GM21447 (cell line): ENCODE data around the gene RTEL1.

Experiments used
- ATAC-seq: cut with Tn5 transposase; IDR thresholded peaks from one replicate; pipeline ENCODE4 v1.9.1; 2021; ENCODE audit not compliant: unreplicated experiment

RTEL1 gene

DNA sequence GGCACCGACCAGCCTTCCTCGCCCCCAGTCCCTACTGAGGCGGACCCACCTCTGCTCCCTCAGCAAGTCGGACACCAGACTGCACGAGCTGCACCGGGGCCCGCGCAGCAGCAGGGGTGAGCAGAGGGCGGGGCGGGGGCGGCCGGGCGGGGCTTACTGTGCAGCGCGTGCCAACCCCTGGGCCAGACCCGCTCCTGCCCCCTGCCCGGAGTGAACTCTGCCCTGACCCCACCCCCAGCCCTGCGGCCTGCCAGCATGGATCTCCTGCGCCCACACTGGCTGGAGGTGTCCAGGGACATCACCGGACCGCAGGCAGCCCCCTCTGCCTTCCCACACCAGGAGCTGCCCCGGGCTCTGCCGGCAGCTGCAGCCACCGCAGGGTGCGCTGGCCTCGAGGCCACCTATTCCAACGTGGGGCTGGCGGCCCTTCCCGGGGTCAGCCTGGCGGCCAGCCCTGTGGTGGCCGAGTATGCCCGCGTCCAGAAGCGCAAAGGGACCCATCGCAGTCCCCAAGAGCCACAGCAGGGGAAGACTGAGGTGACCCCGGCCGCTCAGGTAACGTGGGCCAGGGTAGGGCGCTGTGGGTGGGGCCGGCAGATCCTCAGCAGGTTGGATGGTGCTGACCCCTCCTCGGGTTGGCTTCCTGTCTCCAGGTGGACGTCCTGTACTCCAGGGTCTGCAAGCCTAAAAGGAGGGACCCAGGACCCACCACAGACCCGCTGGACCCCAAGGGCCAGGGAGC is 80.0 kb downstream of the RTEL1 start:
- no peak for ATAC-seq

DNA sequence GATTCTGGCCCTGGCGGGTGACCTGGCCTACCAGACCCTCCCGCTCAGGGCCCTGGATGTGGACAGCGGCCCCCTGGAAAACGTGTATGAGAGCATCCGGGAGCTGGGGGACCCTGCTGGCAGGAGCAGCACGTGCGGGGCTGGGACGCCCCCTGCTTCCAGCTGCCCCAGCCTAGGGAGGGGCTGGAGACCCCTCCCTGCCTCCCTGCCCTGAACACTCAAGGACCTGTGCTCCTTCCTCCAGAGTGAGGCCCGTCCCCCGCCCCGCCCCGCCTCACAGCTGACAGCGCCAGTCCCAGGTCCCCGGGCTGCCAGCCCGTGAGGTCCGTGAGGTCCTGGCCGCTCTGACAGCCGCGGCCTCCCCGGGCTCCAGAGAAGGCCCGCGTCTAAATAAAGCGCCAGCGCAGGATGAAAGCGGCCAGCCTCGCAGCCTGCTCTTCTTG is 80.6 kb downstream of the RTEL1 start:
- no peak for ATAC-seq

DNA sequence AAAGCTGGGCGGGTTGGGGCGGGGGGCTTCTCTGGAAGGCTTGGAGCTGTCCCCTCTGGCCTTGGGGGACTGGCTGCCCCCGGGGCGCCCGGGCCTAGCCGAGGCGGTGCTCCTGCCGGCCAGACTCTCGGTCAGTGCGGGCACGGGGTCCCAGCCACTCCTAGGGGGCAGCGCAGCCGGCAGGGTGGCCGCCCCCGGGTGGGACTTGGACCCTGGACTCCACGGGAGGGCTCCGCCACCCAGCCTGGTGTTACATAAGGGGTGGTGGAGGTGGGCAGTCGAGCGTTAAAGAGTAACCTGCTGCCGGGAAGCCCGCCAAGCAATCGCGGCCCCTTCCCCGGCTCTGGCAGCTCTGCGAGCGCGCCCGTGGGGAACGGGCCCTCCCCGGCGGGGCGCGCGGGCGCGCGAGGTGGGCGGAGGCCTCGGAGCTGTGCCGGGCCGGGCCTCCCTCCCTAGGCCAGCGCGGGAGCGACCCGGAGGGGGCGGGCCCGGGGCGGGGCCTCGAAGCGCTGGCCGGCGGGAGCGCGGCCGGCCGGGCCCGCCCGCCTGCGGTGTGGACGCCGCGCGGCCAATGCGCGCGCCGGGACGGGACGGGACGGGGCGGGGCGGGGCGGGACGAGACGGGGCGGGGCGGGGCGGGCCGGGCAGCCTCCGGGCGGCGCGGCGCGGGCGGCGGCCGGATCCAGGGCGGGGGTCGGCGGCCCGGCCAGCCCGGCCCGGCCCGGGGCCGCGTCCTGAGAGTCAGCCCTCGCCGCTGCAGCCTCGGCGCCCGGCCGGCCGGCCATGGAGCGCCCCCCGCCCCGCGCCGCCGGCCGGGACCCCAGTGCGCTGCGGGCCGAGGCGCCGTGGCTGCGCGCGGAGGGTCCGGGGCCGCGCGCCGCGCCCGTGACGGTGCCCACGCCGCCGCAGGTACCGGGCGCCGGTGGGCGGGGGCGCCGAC is 81.3 kb downstream of the RTEL1 start, which contains the start of gene SLC2A4RG:
TSS of gene SLC2A4RG (plus strand) at position 647 of the 940 bp plus-strand sequence. CDS start at position 784, 137 bp downstream.
- ATAC-seq = peak; percentile 34

DNA sequence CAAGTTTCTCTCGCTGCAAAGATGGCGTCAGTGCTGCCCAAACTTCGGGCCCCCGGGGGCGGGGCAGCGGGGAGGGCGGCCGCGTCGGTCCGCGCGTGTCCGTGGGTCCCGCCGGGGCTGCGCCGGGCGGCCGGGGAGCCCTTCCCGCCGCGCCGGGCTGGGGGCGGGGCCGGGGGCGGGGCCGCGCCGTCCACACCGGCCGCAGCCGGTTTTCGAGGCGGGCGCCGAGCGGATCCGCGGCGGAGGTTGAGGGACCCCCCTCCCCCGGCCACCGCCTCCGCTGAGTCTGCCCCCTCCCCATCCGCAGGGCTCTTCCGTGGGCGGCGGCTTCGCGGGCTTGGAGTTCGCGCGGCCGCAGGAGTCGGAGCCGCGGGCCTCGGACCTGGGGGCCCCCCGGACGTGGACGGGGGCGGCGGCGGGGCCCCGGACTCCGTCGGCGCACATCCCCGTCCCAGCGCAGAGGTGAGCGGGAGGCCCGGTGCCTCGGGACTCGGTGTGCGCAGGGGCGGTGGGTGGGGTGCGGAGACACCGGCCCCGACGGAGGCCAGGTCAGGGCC is 82.0 kb downstream of the RTEL1 start:
- ATAC-seq = no peak

DNA sequence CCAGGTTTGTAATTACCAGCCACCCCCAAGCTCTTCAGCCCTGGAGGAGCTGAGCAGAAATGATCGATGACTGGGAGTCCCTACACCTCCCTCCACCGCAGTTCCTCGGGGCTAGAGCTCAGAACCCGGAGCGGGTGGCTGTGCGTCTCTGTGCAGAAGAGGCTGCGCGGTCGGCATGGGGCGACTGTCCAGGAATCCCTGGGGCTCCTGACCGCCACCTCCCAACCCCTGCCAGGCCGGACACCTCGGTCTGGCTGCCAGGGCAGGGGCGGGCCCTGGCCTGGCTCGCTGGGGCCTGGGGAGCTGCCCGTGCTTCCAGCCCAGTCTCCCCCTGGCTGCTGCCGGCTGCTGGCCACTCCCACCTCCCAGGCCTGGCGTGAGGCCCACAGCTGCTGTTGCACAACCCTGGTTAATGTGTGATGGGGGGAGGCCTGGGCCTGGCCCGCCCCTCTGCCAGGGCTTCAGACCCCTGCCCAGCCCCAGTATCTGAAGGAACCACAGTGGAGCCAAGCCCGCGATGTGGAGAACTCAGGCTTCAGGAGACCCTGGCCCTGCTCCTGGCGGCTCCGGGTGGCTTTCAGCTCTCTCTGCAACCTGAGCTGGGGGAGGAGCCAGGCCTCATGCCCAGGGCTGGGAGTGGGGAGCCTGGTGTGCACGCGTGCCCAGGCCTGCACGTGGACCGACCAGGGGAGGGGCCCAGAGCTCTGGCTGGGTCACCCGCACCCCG is 82.7 kb downstream of the RTEL1 start:
- ATAC-seq = no peak

DNA sequence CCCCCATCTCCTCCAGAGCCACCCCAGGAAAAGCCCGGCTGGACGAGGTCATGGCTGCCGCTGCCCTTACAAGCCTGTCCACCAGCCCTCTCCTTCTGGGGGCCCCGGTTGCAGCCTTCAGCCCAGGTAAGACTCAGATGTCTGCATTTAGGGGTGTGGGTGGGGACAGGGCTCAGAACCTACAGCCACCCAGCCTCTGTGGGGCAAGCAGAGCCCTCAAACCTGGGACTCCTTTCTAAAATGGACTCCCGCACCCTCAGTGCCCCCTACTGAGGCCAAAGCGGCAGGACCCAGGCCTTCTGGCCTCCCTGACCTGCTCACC is 83.2 kb downstream of the RTEL1 start:
- ATAC-seq = no peak

DNA sequence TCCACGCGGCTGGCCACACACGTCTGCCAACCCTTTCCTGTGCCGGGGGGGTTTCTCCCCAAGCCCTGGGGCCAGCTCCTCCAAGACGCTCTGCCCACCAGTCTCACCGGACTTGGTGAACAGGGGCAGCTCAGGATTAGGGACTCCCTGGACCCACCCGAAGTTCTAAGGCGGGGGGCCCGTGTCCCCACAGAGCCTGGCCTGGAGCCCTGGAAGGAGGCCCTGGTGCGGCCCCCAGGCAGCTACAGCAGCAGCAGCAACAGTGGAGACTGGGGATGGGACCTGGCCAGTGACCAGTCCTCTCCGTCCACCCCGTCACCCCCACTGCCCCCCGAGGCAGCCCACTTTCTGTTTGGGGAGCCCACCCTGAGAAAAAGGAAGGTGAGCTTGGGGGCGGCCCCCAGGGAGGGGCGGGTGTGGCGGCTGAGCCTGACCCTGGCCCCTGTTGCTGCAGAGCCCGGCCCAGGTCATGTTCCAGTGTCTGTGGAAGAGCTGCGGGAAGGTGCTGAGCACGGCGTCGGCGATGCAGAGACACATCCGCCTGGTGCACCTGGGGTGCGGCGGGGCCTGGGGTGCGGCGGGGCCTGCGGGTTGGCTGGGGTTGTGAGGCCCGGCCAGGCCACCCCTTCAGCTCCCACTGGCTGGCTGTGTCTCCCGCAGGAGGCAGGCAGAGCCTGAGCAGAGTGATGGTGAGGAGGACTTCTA is 83.7 kb downstream of the RTEL1 start:
- ATAC-seq = no peak

DNA sequence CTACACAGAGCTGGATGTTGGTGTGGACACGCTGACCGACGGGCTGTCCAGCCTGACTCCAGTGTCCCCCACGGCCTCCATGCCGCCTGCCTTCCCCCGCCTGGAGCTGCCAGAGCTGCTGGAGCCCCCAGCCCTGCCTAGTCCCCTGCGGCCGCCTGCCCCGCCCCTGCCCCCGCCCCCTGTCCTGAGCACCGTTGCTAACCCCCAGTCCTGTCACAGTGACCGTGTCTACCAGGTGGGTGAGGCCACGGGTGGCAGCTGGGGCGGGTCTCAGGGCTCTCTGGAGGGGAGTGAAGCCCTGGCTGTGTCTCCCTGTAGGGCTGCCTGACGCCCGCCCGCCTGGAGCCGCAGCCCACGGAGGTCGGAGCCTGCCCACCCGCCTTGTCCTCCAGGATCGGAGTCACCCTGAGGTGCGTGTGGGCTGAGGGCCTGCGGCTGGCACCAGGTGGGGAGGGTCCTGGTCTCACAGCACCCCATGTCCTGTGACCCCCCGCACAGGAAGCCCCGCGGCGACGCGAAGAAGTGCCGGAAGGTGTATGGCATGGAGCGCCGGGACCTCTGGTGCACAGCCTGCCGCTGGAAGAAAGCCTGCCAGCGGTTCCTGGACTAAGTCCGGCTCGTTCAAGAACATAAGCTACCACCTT is 84.4 kb downstream of the RTEL1 start:
- no peak for ATAC-seq

DNA sequence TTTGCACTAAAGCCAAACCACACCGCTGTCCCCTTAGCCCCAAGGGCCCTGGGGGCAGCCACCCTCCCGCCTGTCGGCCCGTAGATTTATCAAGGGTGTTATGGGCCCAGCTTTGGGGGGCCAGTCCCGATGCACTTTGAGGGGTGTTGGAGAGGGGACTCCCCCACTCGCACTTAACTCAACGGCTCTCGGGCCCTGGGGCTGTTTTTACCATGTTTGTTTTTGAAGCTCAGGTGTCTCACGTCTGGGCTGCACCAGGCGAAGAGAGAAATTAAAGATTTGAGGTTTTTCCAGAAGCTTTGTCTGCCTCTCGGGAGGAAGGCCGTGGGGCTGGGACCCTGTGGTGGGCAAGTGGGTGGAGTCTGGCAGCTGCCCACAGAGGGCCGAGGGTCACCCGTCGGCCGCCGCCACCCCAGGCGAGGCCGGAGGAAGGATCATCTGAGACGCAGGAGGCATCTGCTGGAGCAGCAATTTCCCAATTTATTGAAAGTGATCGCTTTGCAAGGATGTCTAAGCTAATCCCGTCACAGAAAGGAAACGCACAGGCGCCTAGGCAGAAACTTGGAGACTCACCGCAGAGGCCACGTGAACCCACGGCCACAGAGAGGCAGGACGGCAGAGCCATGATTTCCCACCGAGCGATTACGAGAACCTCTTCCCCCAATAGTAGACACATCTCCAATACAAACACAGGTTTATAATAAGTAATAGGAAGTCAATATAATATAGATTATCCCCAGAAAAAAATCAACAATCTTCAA is 85.3 kb downstream of the RTEL1 start:
- ATAC-seq = no peak

DNA sequence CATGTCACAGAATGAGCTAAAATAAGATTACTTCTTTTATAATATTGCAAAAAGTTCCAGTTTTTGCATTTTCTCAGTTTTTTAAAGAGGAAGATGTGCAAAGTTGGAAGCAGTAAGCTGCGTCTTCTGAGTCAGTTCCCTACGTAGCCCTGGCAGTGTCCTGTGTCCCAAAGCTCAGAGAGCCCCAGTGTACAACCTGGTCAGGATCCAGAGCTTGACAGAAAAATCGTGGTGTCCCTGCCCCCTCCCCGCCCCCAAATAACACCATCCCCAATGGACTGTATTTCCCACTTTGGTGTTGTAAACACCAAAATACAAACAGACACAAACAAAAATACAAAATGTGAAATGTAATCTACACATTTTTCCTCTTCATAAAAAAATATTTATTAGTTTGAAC is 86.0 kb downstream of the RTEL1 start:
- ATAC-seq = no peak

DNA sequence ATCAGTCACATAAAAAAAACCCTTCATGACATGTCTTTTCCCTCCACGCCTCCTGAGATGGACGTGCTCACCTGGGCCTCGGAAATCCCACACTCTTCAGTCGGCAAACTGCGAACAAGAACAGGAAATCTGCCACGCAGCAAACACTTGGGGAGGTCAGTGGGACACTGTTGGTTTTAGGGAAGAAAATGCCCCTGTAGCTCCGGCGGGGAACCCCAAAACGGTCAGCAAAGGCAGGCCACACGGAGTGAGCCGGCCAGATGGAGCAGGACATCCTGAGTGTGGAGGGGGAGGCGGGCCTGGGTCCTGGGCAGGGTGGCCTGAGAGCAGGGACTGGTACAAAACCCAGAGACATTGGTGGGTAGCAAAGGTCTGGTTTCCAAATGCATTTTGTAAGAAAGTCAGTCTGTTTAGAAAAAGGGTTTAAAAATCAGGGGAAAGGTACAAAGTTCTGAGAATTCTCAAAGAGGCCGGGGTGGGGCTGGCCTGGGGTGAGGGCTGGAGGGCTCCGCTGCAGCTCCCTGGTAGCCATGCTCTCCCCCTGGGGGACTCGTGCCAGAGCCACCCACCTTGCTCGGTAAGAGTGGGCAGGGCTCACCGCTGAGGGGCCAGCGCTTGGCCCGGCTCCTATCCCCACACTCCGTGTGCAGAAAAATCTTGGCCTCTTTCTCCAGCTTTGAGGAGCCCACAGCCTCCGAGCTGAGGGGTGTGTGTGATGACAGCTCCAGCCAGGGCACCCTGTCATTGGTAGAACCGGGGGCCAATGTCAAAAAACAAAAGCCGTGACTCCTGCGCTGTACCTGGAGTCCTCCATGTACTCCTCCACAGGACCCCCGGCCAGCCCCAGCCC is 86.7 kb downstream of the RTEL1 start:
- no peak for ATAC-seq

DNA sequence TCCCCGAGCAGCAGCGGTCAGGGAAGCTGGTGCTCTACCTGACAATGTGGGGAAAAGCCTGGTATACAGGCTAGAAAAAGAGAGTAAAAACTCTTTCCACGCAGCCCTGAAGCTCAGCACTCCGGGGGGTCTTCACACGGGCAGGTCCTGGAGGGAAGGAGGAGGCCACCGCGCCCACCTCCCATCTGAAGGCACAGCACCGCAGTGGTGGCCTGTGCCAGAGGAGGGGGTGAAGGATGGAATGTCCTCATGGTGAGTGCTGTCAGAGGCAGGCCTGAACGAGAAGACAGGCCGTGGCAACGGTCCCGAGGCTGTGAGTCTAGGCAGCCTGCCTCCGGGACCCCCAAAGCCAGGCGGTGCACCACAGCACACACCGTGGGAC is 87.3 kb downstream of the RTEL1 start:
- no peak for ATAC-seq
